Bladder microvascular endothelial cell (primary cell): ENCODE measurements around the gene PAPOLA. TPM values are rescaled to one million over a fixed set of nuclear protein-coding genes. Genes with fewer than 3 reads are reported as not detected.

Experiments
- total RNA-seq: library from RNA; depleted of rRNA; stranded (reverse); fragments of >200 nt; gene quantifications from 2 replicates; pipeline ENCODE4 v1.2.3, GENCODE V29; 2014

Gene PAPOLA
- total RNA-seq = 69.3 and 160 TPM in 2 replicates

GRCh38 chr14:96501740-96502620, at the start of gene PAPOLA:
TSS of gene PAPOLA (plus strand) at chr14:96502382. CDS start at chr14:96502593, 211 bp downstream.

Other genes starting within 250 kb of the PAPOLA start
- not detected in 2 replicates for gene BDKRB1, start 246.2 kb upstream of the PAPOLA start, total RNA-seq
- 12.8 and 39.8 TPM in 2 replicates for gene ATG2B, start 139.0 kb upstream of the PAPOLA start, total RNA-seq
- 23.3 and 53.6 TPM in 2 replicates for gene GSKIP, start 138.9 kb upstream of the PAPOLA start, total RNA-seq
- gene AK7, start 110.3 kb upstream of the PAPOLA start, total RNA-seq = 0.49 and 0.57 TPM in 2 replicates